GM12878 (cell line): ENCODE results near the gene SGIP1. TPM values are rescaled to one million over a fixed set of nuclear protein-coding genes. Genes with fewer than 3 reads are reported as not detected.

ENCODE experiments used
- ATAC-seq: fragments of 200-7000 bp; cut with Tn5 transposase; 3 replicates; pipeline ENCODE4 v1.9.1; 2020; ENCODE audit warnings: mild to moderate bottlenecking, moderate library complexity
- BruUV-seq: library from RNA; stranded (reverse); fragments of 400-500 nt; replicated peaks from 2 replicates; lab custom pipeline; 2021; lab: Mats Ljungman, UMichigan
- CTCF ChIA-PET: fragments of 300-600 bp; sonication (Branson Sonifier 250); formaldehyde crosslinking; extraction: SDS; loops from one replicate; lab custom pipeline; 2021; ENCODE audit warnings: inconsistent platforms; lab: Yijun Ruan, JAX
- POLR2A ChIA-PET: fragments of 350-600 bp; formaldehyde crosslinking; extraction: SDS; loops from one replicate; lab custom pipeline; 2021; ENCODE audit warnings: inconsistent platforms; lab: Charles Lee
- RAD21 ChIA-PET: fragments of 300-600 bp; sonication (Branson Sonifier 250); formaldehyde crosslinking; loops from one replicate; lab custom pipeline; 2023; ENCODE audit warnings: antibody characterized with exemption; ENCODE audit not compliant: unreplicated experiment; lab: Charles Lee
- SMC1A ChIA-PET: fragments of 300-600 bp; sonication (Branson Sonifier 250); formaldehyde crosslinking; loops from one replicate; lab custom pipeline; 2023; ENCODE audit not compliant: unreplicated experiment, uncharacterized antibody; lab: Charles Lee
- DNase-seq: peaks from one replicate; pipeline ENCODE4 v3.0.0-alpha.2; 2011; ENCODE audit warnings: low read depth, low spot score
- FAIRE-seq: peaks from 3 replicates; lab custom pipeline; 2011; peaks lifted over from hg19 to GRCh38; lab: Jason Lieb, UNC
- H2AFZ ChIP-seq: 2 replicates; pipeline ENCODE4 v1.6.0; 2011; ENCODE audit warnings: low read depth, low read length, control low read depth; ENCODE audit not compliant: control insufficient read depth
- H3K27ac ChIP-seq: 2 replicates; pipeline ENCODE4 v1.5.1; 2011; ENCODE audit warnings: control low read depth; ENCODE audit not compliant: control insufficient read depth, insufficient read depth
- H3K27me3 ChIP-seq, 2 experiments: replicated peaks in 1 of 2; 2 replicates each; pipeline versions ENCODE4 v1.6.0 to v1.6.1; 2011; ENCODE audit warnings: low read length in 1 of 2; ENCODE audit not compliant: control insufficient read depth in 2 of 2, insufficient read depth in 2 of 2
- H3K36me3 ChIP-seq, 2 experiments: 2 replicates each; pipeline ENCODE4 v1.5.1; 2011; ENCODE audit warnings: low read length in 1 of 2; ENCODE audit not compliant: control insufficient read depth in 2 of 2, insufficient read depth in 2 of 2
- H3K4me1 ChIP-seq: 2 replicates; pipeline ENCODE4 v1.6.1; 2011; ENCODE audit warnings: mild to moderate bottlenecking, low read length, moderate library complexity, mixed read lengths; ENCODE audit not compliant: control insufficient read depth, insufficient read depth
- H3K4me2 ChIP-seq: 2 replicates; pipeline ENCODE4 v1.6.0; 2011; ENCODE audit warnings: control low read depth; ENCODE audit not compliant: control insufficient read depth, insufficient read depth
- H3K4me3 ChIP-seq: fragments of 200-600 bp; sonication (generic); 2 replicates; pipeline ENCODE4 v1.5.1; 2016
- H3K79me2 ChIP-seq: 2 replicates; pipeline ENCODE4 v1.6.0; 2011; ENCODE audit warnings: low read length; ENCODE audit not compliant: control insufficient read depth, insufficient read depth
- H3K9ac ChIP-seq: 2 replicates; pipeline ENCODE4 v1.8.0; 2011; ENCODE audit warnings: low read length, control low read depth, mixed read lengths; ENCODE audit not compliant: control insufficient read depth, insufficient read depth
- H3K9me3 ChIP-seq: replicated peaks from 3 replicates; pipeline ENCODE4 v1.5.1; 2011; ENCODE audit warnings: mild to moderate bottlenecking, low read length; ENCODE audit not compliant: control insufficient read depth, insufficient read depth
- H4K20me1 ChIP-seq: 2 replicates; pipeline ENCODE4 v1.6.0; 2011; ENCODE audit not compliant: control insufficient read depth, insufficient read depth
- CBX5 ChIP-seq: sonication (generic); IDR thresholded peaks from 2 replicates; pipeline ENCODE4 v1.6.1; 2016; ENCODE audit warnings: low read depth, moderate library complexity, mild to moderate bottlenecking, inconsistent platforms
- CHD2 ChIP-seq: IDR thresholded peaks from 2 replicates; pipeline ENCODE4 v1.6.1; 2011; ENCODE audit warnings: low read depth, low read length, improper control_type of control experiment, borderline replicate concordance
- FOXM1 ChIP-seq: IDR thresholded peaks from 2 replicates; pipeline ENCODE4 v1.6.1; 2012; ENCODE audit warnings: low read depth, mild to moderate bottlenecking, inconsistent platforms, low read length, moderate library complexity
- HCFC1 ChIP-seq: fragments of 150-350 bp; IDR thresholded peaks from 2 replicates; pipeline ENCODE4 v1.6.1; 2014; ENCODE audit warnings: low read length
- IKZF2 ChIP-seq, 2 experiments: fragments of 450-650 bp; IDR thresholded peaks; 2 replicates each; pipeline ENCODE4 v1.6.1; 2017; ENCODE audit warnings: mild to moderate bottlenecking in 2 of 2, moderate library complexity in 2 of 2
- MXI1 ChIP-seq: fragments of 150-350 bp; IDR thresholded peaks from 2 replicates; pipeline ENCODE4 v1.6.1; 2011; ENCODE audit warnings: low read depth, mild to moderate bottlenecking, inconsistent platforms, low read length, improper control_type of control experiment
- MYB ChIP-seq: fragments of 150-350 bp; IDR thresholded peaks from 2 replicates; pipeline ENCODE4 v1.6.1; 2014; ENCODE audit warnings: mild to moderate bottlenecking, low read depth, low read length, borderline replicate concordance
- PAX5 ChIP-seq: IDR thresholded peaks from 2 replicates; pipeline ENCODE4 v1.6.1; 2011; ENCODE audit warnings: low read depth, low read length, borderline replicate concordance
- SMAD5 ChIP-seq: IDR thresholded peaks from 2 replicates; pipeline ENCODE4 v1.6.1; 2016; ENCODE audit warnings: antibody characterized with exemption, low read depth
- SP1 ChIP-seq: IDR thresholded peaks from one replicate; pipeline ENCODE4 v1.6.1; 2011; ENCODE audit warnings: low read depth, low read length
- SREBF1 ChIP-seq: IDR thresholded peaks from 2 replicates; pipeline ENCODE4 v1.6.1; 2012; ENCODE audit warnings: mild to moderate bottlenecking, low read length
- SUPT20H ChIP-seq: IDR thresholded peaks from 2 replicates; pipeline ENCODE4 v1.6.1; 2011; ENCODE audit warnings: low read depth, mild to moderate bottlenecking, low read length, moderate library complexity, borderline replicate concordance; ENCODE audit not compliant: control insufficient read depth
- YY1 ChIP-seq: IDR thresholded peaks from 2 replicates; pipeline ENCODE4 v1.6.1; 2011; ENCODE audit warnings: low read depth, mild to moderate bottlenecking, low read length
- ZNF24 ChIP-seq: fragments of 450-650 bp; IDR thresholded peaks from 2 replicates; pipeline ENCODE4 v1.6.1; 2017; ENCODE audit warnings: antibody characterized with exemption, mild to moderate bottlenecking
- WGBS: methylation state at CpG from one replicate; pipeline ENCODE4 v1.1.6; 2016; ENCODE audit warnings: low lambda C conversion rate; ENCODE audit not compliant: insufficient replicate concordance, insufficient coverage; ENCODE audit errors: missing lambda C conversion rate; 5-methylcytosine and 5-hydroxymethylcytosine counted together
- in situ Hi-C: fragments of 300-500 bp; cut with MboI; formaldehyde crosslinking; loops from 9 replicates; pipeline ENCODE4 v1.14.3; 2018; ENCODE audit warnings: mixed read lengths
- intact Hi-C: fragments of 100-400 bp; cut with micrococcal nuclease; formaldehyde crosslinking; loops from one replicate; pipeline ENCODE4 v1.14.2; 2022; ENCODE audit not compliant: unreplicated experiment
- polyA plus RNA-seq, 11 experiments: library from polyadenylated mRNA; depleted of rRNA in 4 of 11; unstranded in 6 of 11; stranded (reverse) in 5 of 11; fragments of >200 nt; fragmentation: Nextera tagmentation in 4 of 11; fragmentation: Illumina TruSeq in 1 of 11; extraction: Ambion mirVana in 4 of 11; extraction: Trizol in 1 of 11; gene quantifications; 1 replicate in 1 of 11; 2 replicates in 10 of 11; pipeline versions ENCODE4 v1.2.1 to v1.2.3, GENCODE V29; 2011 to 2016; ENCODE audit warnings: inconsistent platforms in 2 of 11, missing spikeins in 2 of 11, low read depth in 1 of 11
- total RNA-seq, 4 experiments: library from RNA; depleted of rRNA in 3 of 4; stranded (reverse); fragments of >200 nt in 3 of 4; fragmentation: Illumina TruSeq in 1 of 4; extraction: Trizol in 1 of 4; gene quantifications; 2 replicates each; pipeline versions ENCODE4 v1.2.1 to v1.2.3, GENCODE V29; 2013 to 2021
- TF ChIP-seq, protein P1 (sequence below): fragments of 450-650 bp; IDR thresholded peaks from 2 replicates; pipeline ENCODE4 v1.6.1; 2017; ENCODE audit warnings: borderline replicate concordance
- TF ChIP-seq, protein P2 (sequence below): IDR thresholded peaks from 2 replicates; pipeline ENCODE4 v1.6.1; 2012; ENCODE audit warnings: low read depth, low read length, improper control_type of control experiment
- TF ChIP-seq, protein P3 (sequence below): fragments of 450-650 bp; IDR thresholded peaks from 2 replicates; pipeline ENCODE4 v1.6.1; 2017; ENCODE audit warnings: mild to moderate bottlenecking, low read depth, inconsistent platforms; ENCODE audit not compliant: poor library complexity, severe bottlenecking
- TF ChIP-seq, protein P4 (sequence below): fragments of 150-350 bp; IDR thresholded peaks from 2 replicates; pipeline ENCODE4 v1.6.1; 2014; ENCODE audit warnings: mild to moderate bottlenecking, low read depth, low read length

Gene SGIP1
- total and polyA plus RNA-seq, 10 of the 15 experiments (the other 5 are each of a cell fraction or from before 2014, with no cell fraction given): 0.15 TPM; not detected in 9

DNA sequence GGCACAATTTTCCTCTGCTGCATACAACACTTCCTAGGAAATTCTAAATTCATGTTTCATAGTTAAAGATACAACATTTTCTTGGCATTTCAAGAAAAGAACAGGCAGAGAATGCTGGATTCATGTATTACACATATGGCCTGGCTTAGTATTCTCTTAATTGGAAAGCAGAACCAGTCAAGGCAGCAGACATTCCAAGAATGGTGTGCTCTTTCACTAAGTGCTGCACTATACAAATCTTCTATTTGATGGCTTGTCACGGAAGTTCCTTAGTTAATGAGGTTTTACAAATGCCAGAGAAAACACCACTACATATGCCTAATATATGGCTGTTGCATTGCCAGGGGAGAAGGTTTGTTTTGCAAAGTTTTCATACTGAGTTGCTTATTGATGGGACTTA is 137.5 kb downstream of the SGIP1 start:
- in situ Hi-C loops (no loop called here), intact Hi-C loops (no loop called here)
- no peaks in the 10 kb centered on the region for H3K4me1 ChIP-seq
- no peak overlapping the region for H2AFZ ChIP-seq
- BruUV-seq: no TSS peak
- no peak overlapping the region for H3K9ac ChIP-seq
- no peak overlapping the region for H3K4me2 ChIP-seq
- H3K79me2 ChIP-seq: no peaks in the 10 kb centered on the region
- ChIA-PET SMC1A (no interaction called here), POLR2A (no interaction called here), CTCF (interaction anchor here (0.6 kb wide), 1 partner anchor 400 kb away, joined by 3 read pairs; no protein-coding TSS in a partner anchor), RAD21 (no interaction called here)
- TF ChIP-seq, protein P1, sequence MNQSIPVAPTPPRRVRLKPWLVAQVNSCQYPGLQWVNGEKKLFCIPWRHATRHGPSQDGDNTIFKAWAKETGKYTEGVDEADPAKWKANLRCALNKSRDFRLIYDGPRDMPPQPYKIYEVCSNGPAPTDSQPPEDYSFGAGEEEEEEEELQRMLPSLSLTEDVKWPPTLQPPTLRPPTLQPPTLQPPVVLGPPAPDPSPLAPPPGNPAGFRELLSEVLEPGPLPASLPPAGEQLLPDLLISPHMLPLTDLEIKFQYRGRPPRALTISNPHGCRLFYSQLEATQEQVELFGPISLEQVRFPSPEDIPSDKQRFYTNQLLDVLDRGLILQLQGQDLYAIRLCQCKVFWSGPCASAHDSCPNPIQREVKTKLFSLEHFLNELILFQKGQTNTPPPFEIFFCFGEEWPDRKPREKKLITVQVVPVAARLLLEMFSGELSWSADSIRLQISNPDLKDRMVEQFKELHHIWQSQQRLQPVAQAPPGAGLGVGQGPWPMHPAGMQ: no peak
- no peak for TF ChIP-seq SUPT20H
- TF ChIP-seq FOXM1: no peak
- TF ChIP-seq PAX5: no peak
- TF ChIP-seq, protein P2, sequence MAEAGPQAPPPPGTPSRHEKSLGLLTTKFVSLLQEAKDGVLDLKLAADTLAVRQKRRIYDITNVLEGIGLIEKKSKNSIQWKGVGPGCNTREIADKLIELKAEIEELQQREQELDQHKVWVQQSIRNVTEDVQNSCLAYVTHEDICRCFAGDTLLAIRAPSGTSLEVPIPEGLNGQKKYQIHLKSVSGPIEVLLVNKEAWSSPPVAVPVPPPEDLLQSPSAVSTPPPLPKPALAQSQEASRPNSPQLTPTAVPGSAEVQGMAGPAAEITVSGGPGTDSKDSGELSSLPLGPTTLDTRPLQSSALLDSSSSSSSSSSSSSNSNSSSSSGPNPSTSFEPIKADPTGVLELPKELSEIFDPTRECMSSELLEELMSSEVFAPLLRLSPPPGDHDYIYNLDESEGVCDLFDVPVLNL: no peak
- TF ChIP-seq SP1: no peak
- no peak for TF ChIP-seq CBX5
- no peak for TF ChIP-seq SMAD5
- no peak for TF ChIP-seq IKZF2 (IDR thresholded peaks at IDR 0.05)
- TF ChIP-seq, protein P3, sequence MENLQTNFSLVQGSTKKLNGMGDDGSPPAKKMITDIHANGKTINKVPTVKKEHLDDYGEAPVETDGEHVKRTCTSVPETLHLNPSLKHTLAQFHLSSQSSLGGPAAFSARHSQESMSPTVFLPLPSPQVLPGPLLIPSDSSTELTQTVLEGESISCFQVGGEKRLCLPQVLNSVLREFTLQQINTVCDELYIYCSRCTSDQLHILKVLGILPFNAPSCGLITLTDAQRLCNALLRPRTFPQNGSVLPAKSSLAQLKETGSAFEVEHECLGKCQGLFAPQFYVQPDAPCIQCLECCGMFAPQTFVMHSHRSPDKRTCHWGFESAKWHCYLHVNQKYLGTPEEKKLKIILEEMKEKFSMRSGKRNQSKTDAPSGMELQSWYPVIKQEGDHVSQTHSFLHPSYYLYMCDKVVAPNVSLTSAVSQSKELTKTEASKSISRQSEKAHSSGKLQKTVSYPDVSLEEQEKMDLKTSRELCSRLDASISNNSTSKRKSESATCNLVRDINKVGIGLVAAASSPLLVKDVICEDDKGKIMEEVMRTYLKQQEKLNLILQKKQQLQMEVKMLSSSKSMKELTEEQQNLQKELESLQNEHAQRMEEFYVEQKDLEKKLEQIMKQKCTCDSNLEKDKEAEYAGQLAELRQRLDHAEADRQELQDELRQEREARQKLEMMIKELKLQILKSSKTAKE: no peak
- TF ChIP-seq MYB: no peak
- no peak for TF ChIP-seq MXI1
- TF ChIP-seq, protein P4, sequence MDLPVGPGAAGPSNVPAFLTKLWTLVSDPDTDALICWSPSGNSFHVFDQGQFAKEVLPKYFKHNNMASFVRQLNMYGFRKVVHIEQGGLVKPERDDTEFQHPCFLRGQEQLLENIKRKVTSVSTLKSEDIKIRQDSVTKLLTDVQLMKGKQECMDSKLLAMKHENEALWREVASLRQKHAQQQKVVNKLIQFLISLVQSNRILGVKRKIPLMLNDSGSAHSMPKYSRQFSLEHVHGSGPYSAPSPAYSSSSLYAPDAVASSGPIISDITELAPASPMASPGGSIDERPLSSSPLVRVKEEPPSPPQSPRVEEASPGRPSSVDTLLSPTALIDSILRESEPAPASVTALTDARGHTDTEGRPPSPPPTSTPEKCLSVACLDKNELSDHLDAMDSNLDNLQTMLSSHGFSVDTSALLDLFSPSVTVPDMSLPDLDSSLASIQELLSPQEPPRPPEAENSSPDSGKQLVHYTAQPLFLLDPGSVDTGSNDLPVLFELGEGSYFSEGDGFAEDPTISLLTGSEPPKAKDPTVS: no peak
- TF ChIP-seq YY1: no peak
- TF ChIP-seq CHD2: no peak
- no peak for TF ChIP-seq ZNF24
- no peak for TF ChIP-seq HCFC1
- no peak for TF ChIP-seq SREBF1
- no peak overlapping the region for H3K4me3 ChIP-seq
- no peak for DNase-seq
- no peaks in the 10 kb centered on the region for H3K36me3 ChIP-seq
- H4K20me1 ChIP-seq: no peaks in the 10 kb centered on the region
- WGBS: 0% methylated on average over 1 of the region's 1 CpG
- H3K27me3 ChIP-seq: no peaks in the 10 kb centered on the region; a peak in 1 of 4 replicates
- no peak for FAIRE-seq
- no peak for ATAC-seq
- no peak overlapping the region for H3K27ac ChIP-seq
- H3K9me3 ChIP-seq: no peaks in the 10 kb centered on the region
